K562 (cell line): ENCODE measurements around the gene PDCL3. TPM values are rescaled to one million over a fixed set of nuclear protein-coding genes. Genes with fewer than 3 reads are reported as not detected.

Experiments
- CTBP1 ChIP-seq: fragments of 450-650 bp; IDR thresholded peaks from 2 replicates; pipeline ENCODE4 v1.6.1; 2016; ENCODE audit warnings: borderline replicate concordance
- ESRRA ChIP-seq: fragments of 450-650 bp; IDR thresholded peaks from 2 replicates; pipeline ENCODE4 v1.6.1; 2014; ENCODE audit warnings: low read depth, mild to moderate bottlenecking, moderate library complexity, borderline replicate concordance
- FUS ChIP-seq: fragments of 200-400 bp; formaldehyde crosslinking; optimal IDR thresholded peaks from 2 replicates; pipeline ENCODE3; 2017; ENCODE audit warnings: low read depth, low read length
- ILF3 ChIP-seq: fragments of 450-650 bp; IDR thresholded peaks from 2 replicates; pipeline ENCODE4 v1.6.1; 2018; ENCODE audit warnings: antibody characterized with exemption, mild to moderate bottlenecking, moderate library complexity, borderline replicate concordance
- PCBP1 ChIP-seq: fragments of 200-400 bp; formaldehyde crosslinking; IDR thresholded peaks from 2 replicates; pipeline ENCODE4 v1.6.1; 2018; ENCODE audit warnings: mild to moderate bottlenecking, low read depth, low read length; ENCODE audit not compliant: poor library complexity, severe bottlenecking
- RAD51 ChIP-seq: fragments of 450-650 bp; IDR thresholded peaks from 2 replicates; pipeline ENCODE4 v1.7.1; 2016; ENCODE audit warnings: low read depth, mild to moderate bottlenecking, borderline replicate concordance
- SP1 ChIP-seq: sonication (generic); formaldehyde crosslinking; IDR thresholded peaks from 2 replicates; pipeline ENCODE4 v1.8.1; 2022; ENCODE audit warnings: mild to moderate bottlenecking, missing genetic modification reagents
- TBL1XR1 ChIP-seq, 2 experiments: IDR thresholded peaks; 2 replicates each; pipeline ENCODE4 v1.6.1; 2012; ENCODE audit warnings: improper control_type of control experiment in 2 of 2, low read length in 2 of 2, mild to moderate bottlenecking in 1 of 2
- TBP ChIP-seq: optimal IDR thresholded peaks from 2 replicates; pipeline ENCODE3; 2011; ENCODE audit warnings: low read depth, low read length, improper control_type of control experiment
- polyA plus RNA-seq, 8 experiments: library from polyadenylated mRNA; depleted of rRNA in 4 of 8; stranded (reverse) in 5 of 8; unstranded in 3 of 8; fragments of >200 nt; fragmentation: Nextera tagmentation in 2 of 8; fragmentation: Illumina TruSeq in 1 of 8; extraction: Ambion mirVana in 2 of 8; extraction: Trizol in 1 of 8; gene quantifications; 2 replicates each; pipeline versions ENCODE4 v1.2.1 to v1.2.3, GENCODE V29; 2011 to 2014; ENCODE audit warnings: inconsistent platforms in 1 of 8, missing spikeins in 1 of 8
- total RNA-seq, 7 experiments: library from RNA; depleted of rRNA in 6 of 7; stranded (reverse); fragments of >200 nt in 6 of 7; fragmentation: Illumina TruSeq in 2 of 7; extraction: Trizol in 2 of 7; gene quantifications; 2 replicates each; pipeline versions ENCODE4 v1.2.1 to v1.2.3, GENCODE V29; 2011 to 2021; ENCODE audit warnings: low replicate concordance in 1 of 7
- TF ChIP-seq, protein P1 (sequence below), 2 experiments: fragments of 450-650 bp; formaldehyde crosslinking in 1 of 2; IDR thresholded peaks; 2 replicates each; pipeline versions ENCODE4 v1.4.0 to v1.6.1; 2014 to 2020; ENCODE audit warnings: mild to moderate bottlenecking in 2 of 2, borderline replicate concordance in 1 of 2, low read depth in 1 of 2
- TF ChIP-seq, protein P2 (sequence below): fragments of 450-650 bp; IDR thresholded peaks from 2 replicates; pipeline ENCODE4 v1.6.1; 2017; ENCODE audit warnings: antibody characterized with exemption
- TF ChIP-seq, protein P3 (sequence below): fragments of 250-450 bp; sonication (Bioruptor Pico); IDR thresholded peaks from 2 replicates; pipeline ENCODE4 v1.8.0; 2022; ENCODE audit warnings: inconsistent platforms, mild to moderate bottlenecking, moderate library complexity, borderline replicate concordance

The PDCL3 gene
- total and polyA plus RNA-seq, 9 of the 15 experiments (the other 6 are each of a cell fraction or from before 2014, with no cell fraction given), result 16.6 to 76.7 (median 26.9) TPM

DNA sequence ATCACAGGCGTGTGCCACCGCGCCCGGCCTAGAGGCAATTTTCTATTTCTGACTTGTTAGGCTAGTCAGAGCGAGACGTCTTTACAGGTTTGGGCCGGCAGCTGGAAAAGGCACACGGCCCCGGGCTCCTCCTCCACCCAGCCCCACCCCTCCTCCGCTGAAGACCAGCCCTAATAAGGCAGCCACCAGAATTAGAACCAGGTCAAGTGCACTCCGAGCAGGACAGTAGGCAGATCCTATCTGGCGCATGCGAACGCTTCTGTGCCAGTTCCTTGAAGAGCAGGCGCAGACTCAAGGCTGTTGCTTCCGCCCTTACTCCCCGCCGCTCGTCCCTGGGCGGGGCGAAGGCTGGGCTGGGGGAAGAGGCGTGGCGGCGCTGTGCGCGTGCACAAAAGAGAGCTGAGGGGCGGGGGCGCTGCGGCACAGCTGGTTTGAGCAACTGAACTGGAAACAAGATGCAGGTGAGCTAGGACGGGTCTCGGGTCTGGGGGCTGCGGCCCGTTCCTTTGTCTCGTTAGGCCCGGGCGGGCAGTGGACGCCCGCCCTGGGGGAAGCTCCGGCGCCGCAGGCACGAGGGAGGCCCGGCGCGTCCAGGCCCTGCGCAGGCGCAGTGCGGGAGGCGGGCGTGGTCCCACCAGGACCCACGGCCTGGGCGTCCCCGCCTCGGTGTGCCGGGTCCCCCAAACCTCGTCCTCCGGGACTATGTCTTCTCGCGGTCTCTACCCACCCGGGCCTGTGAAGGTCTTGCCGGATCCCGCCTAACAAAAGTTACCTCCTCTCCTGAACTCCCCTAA is at the start of gene PDCL3 (continued):
- TF ChIP-seq, protein P1, sequence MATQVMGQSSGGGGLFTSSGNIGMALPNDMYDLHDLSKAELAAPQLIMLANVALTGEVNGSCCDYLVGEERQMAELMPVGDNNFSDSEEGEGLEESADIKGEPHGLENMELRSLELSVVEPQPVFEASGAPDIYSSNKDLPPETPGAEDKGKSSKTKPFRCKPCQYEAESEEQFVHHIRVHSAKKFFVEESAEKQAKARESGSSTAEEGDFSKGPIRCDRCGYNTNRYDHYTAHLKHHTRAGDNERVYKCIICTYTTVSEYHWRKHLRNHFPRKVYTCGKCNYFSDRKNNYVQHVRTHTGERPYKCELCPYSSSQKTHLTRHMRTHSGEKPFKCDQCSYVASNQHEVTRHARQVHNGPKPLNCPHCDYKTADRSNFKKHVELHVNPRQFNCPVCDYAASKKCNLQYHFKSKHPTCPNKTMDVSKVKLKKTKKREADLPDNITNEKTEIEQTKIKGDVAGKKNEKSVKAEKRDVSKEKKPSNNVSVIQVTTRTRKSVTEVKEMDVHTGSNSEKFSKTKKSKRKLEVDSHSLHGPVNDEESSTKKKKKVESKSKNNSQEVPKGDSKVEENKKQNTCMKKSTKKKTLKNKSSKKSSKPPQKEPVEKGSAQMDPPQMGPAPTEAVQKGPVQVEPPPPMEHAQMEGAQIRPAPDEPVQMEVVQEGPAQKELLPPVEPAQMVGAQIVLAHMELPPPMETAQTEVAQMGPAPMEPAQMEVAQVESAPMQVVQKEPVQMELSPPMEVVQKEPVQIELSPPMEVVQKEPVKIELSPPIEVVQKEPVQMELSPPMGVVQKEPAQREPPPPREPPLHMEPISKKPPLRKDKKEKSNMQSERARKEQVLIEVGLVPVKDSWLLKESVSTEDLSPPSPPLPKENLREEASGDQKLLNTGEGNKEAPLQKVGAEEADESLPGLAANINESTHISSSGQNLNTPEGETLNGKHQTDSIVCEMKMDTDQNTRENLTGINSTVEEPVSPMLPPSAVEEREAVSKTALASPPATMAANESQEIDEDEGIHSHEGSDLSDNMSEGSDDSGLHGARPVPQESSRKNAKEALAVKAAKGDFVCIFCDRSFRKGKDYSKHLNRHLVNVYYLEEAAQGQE (IDR thresholded peaks at IDR 0.05; ENCODE audit: borderline replicate concordance), result peak; percentile 82
- TF ChIP-seq, protein P1 (CRISPR knock-in tag; IDR thresholded peaks at IDR 0.05; ENCODE audit: low read depth), result peak; percentile 57; the same call in 1 of the 2 replicates
- TF ChIP-seq ESRRA, result 0 out of 2 replicates have a peak, but pooled peaks have one; percentile 13
- TF ChIP-seq FUS, result no peak
- TF ChIP-seq PCBP1, result no peak
- peak; percentile 72 for TF ChIP-seq TBP
- TF ChIP-seq CTBP1, result peak; percentile 80
- TF ChIP-seq, protein P2, sequence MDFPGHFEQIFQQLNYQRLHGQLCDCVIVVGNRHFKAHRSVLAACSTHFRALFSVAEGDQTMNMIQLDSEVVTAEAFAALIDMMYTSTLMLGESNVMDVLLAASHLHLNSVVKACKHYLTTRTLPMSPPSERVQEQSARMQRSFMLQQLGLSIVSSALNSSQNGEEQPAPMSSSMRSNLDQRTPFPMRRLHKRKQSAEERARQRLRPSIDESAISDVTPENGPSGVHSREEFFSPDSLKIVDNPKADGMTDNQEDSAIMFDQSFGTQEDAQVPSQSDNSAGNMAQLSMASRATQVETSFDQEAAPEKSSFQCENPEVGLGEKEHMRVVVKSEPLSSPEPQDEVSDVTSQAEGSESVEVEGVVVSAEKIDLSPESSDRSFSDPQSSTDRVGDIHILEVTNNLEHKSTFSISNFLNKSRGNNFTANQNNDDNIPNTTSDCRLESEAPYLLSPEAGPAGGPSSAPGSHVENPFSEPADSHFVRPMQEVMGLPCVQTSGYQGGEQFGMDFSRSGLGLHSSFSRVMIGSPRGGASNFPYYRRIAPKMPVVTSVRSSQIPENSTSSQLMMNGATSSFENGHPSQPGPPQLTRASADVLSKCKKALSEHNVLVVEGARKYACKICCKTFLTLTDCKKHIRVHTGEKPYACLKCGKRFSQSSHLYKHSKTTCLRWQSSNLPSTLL, result no peak
- TF ChIP-seq SP1, result peak; percentile 86
- TF ChIP-seq RAD51, result no peak
- TF ChIP-seq, protein P3, sequence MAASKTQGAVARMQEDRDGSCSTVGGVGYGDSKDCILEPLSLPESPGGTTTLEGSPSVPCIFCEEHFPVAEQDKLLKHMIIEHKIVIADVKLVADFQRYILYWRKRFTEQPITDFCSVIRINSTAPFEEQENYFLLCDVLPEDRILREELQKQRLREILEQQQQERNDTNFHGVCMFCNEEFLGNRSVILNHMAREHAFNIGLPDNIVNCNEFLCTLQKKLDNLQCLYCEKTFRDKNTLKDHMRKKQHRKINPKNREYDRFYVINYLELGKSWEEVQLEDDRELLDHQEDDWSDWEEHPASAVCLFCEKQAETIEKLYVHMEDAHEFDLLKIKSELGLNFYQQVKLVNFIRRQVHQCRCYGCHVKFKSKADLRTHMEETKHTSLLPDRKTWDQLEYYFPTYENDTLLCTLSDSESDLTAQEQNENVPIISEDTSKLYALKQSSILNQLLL (CRISPR knock-in tag), result no peak
- no peak; a peak in 1 of 4 replicates for TF ChIP-seq TBL1XR1 (IDR thresholded peaks at IDR 0.05; ENCODE audit: low read length in 2 of 2)
- TF ChIP-seq ILF3, result no peak
